GM21526 (cell line): ENCODE results near the gene LHPP.
"Not testable (repeated sequence)": the region's sequence is repeated elsewhere in the genome, so short reads cannot be mapped to it uniquely, and the experiment has no call there.

Source experiments
- ATAC-seq: cut with Tn5 transposase; IDR thresholded peaks from one replicate; pipeline ENCODE4 v1.9.1; 2021; ENCODE audit warnings: moderate library complexity; ENCODE audit not compliant: unreplicated experiment, low FRiP score

Gene LHPP

DNA sequence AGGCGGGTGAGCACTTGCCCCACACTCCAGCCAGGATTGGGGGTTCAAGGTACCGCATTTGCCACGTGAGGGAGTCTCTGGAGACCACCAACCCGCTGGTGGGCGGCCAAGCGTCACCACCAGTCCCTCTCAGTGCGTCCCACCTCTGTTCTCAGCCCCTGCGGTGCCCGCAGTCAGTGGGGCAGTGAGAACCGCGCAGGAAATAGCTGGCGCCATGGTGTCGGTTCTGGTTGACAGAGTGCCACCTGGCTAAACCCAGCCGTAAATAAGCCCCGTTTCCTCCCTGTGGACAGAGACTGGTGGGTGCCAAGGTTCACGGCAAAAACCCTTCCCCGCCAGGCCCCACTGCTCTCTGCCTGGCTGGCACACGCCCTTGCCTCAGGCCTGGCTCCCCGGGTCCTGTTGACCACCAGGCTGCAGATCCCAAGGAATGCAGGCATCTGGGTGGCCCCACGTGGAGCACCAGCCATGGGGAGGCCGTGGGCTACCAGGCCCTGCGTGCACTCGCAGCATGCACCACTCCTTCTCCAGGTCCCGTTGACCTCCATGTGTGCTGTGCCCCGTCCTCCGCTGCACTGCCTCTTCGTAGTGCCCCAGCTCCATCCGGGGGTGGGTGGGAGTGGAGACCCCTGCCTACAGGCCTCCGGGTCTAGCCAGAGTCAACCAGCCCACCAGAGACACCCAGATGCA, 140.0 kb downstream of the LHPP start:
- no peak for ATAC-seq

DNA sequence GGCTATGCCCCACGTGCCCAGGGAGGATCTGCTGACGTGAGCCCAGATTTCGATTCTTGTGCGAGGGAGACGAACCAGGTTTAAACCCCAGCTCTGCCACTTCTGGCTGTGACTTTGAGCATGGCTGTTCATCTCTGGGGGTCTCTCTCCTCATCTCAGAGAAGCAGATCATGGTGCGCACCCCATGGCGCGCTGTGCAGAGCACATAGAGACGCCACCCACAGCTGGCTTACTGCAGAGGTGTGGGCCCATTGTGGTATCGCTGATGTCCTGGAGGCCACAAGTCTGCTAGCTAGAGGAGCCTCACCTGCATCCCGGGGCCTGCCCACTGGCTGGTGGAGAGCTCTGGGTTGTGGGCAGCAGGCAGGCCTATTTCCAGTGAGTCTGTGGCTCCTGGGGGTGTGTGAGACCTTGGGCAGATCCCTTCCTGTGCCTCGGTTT, 140.5 kb downstream of the LHPP start:
- ATAC-seq = no peak

DNA sequence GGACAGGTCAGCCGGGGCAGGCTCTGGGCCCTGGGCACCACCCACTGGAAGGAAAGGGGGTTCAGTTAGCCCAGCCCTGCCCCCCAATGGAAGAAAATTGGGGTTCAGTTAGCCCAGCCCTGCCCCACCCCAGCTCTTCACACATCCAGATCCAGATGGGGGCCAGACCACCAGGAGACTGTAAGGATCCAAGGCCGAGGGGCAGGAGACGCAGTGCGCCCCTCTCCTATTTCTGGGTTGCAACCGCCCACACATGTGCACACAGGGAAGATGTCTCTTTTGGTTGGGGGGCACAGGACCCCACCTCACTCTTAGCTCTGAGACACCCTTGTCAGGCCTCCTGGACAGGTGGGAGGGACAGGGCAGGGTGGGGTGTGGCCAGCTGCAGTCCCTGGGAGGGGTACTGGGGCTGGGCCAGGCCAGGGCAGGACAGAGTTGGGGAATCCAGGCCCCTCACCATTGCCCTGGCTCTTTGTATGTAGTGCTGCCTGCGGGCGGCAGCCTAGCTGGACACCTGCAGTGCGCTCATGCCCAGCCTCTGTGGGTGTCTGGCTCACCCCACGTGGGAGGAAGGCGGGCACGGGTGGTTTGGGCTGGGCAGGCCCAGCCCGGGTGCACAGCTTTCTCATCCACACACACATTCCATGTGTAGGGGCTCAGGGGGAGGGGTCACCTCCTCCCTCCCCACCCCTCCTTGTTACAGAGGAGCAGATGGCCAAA, 141.2 kb downstream of the LHPP start:
- ATAC-seq = no peak

- no peak for ATAC-seq
Measured at GRCh38 chr10:124603376-124604213, 142.0 kb downstream of the LHPP start.

DNA sequence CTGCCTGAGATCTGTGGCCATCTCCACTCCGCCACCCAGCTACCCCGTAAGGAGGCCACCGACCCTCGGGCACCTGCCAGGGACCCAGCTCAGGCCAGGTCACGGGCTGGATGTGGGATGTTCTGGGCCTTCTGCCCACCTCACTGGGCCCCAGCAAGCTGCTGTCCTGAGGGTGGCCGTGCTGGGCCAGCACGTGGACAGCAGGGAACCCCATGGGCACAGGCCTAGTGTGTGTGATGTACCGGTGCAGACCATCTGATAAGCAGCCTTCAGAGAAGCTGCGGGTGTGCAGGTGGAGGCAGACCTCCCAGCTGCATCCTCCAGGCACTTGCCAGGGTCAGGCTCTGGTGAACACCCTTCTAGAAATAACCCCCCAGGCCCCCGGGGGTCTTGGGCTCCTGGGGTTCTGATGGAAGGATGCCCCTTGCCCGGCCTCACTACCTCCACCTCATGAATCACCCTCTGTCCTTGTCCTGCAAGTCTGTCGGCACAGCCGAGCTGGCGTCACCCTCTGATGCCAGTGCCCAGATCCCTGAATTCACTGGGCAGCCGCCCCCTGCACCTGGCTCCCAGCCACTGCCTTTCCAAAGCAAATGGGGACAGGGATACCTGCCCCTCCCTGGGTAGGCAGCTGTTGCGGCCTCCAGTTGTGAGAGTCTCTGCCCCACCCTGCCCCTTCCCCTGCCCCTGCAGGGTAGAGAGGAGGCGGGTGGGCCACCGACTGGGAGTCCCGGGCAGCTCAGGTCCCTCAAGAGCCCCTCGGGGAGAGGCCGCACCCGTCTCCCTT, 142.8 kb downstream of the LHPP start:
- no peak for ATAC-seq

DNA sequence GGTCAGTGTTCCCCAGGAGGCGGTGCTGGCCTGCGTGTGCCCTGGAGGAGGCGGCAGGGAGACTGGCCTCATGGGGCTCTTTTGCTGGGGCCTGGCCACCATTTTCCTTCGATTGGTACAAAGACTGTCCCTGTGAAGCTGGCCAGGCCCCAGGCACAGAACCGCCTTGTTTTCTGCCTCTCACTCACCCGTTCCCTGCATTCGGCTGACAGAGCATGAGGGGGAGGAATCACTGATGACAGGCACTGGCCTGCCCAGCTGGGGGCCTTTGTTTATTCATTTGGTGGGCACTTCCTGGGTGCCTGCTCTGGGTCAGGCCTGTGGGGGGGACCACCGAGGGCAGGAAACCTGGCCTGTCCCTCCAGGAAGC, 143.4 kb downstream of the LHPP start:
- ATAC-seq = no peak

DNA sequence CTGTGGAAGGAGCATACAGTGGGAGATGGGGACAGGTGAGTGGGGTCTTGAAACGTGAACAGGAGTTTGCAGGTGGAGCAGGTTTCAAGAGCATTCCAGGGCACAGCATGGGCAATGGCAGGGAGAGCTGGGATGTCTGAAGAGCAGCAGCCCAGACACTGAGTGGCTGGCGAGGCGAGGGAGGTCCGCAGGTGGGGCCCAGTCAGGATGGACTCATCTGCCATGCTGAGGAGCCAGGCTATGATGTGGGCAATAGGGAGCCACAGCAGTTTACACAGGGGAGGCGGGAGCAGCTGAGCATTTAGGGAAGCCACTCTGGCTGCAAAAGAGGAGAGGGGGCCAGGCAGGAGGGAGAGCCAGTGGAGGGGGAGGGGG, 143.8 kb downstream of the LHPP start:
- ATAC-seq = no peak

DNA sequence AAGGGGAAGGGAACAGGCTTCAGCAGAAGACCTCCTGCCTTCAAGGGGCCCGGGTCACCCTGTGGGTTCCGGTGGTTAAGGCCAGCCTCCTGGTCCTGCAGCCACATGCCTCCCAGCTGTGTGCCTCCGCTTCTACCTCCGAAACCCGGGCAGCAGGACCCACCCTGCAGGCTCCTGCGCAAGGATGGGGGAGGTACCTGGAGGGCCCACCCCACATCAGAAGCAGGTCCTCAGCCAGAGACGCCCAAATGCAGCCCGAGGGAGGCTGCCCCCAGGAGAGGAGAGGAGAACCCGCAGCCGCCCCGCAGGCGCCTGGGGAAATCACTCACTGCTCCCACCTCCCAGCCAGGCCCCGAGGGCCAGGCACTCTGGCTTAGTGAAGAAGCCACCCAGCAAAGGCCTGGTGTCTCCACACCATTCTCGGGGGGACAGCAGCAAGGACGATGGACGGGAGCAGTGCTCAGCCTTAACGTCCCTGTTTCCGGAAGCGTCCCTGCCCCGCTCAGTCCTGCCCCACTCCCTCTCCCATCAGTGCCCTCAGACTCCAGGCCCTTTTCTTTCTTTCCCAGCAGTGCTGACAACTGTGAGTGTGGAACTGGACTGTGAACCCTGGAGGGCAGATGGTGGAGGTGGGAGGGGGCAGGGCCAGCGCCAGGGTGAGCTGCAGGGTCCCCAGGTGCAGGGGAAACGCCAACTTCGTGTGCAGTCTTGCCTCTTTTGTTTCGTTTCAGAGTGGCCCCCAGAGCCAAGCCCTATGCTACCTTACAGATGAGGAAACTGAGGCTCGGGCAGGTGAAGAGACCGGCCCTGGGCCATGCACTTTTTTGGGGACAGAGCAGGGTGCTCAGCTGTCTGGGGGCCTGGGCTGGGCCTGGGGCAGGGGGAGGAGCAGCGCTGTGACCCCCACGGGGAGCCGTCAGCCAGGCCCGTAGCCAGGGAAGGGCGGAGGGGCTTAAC, 144.5 kb downstream of the LHPP start:
- ATAC-seq = no peak

GRCh38 chr10:124606822-124607221, 145.2 kb downstream of the LHPP start:
- ATAC-seq = no peak

- ATAC-seq = no peak
Measured at GRCh38 chr10:124607693-124608092, 146.1 kb downstream of the LHPP start.

- ATAC-seq = no peak
Measured at GRCh38 chr10:124608093-124608721, 146.6 kb downstream of the LHPP start.

DNA sequence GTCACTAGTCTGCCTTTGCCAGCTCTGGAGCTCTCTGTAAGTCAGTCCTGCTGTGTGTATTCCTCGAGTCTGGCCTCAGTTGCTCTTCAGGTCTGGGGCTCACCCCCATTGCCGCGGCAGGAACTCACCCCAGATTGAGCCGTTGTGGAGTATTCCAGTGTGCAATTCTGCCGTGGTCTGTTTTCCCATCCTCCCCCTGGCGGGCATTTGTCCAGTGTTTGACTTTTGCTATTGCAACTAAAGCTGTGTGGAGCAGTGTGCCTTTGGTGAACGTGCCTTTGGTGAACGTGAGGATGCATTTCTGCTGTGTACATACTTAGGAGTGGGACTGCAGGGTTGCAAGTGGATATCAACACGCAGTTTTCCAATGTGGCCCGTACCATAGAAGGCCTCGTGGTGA, 148.1 kb downstream of the LHPP start:
- ATAC-seq = no peak

GRCh38 chr10:124610186-124610585, 148.6 kb downstream of the LHPP start:
- ATAC-seq = not testable (repeated sequence)

DNA sequence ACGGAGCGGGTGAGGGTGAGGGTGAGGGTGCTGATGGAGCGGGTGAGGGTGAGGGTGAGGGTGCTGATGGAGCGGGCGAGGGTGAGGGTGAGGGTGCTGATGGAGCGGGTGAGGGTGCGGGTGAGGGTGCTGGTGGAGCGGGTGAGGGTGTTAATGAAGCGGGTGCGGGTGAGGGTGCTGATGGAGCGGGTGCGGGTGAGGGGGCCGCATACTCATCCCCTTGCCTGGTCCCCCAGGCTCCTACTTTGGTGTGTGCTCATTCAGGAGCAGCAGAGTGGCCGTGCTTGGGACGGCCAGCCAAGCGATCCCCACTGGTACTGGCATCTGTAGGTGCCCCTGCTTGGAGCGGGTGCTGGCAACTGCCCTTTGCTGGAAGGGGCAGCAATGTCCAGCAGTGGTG, 149.2 kb downstream of the LHPP start:
- ATAC-seq = not testable (repeated sequence)

DNA sequence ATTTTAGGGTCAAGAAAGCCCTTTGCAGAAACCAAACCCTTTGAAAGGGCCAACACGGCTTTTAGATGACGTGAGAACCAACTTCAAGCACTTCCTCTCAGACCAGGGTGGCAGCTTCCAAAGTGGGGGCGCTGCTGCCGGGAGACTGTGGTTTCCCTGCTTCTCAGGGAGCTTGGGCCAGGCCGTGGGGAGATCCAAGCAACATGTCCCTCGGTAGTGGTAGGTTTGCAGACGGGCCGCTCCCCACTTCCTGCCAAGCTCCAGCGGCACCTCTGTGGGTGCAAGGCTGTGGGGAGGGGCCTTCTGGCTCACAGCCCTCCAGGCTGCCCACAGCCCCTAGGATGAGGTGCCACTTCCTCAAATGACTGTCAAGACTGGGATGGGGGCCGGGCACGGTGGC, 150.1 kb downstream of the LHPP start:
- no peak for ATAC-seq

DNA sequence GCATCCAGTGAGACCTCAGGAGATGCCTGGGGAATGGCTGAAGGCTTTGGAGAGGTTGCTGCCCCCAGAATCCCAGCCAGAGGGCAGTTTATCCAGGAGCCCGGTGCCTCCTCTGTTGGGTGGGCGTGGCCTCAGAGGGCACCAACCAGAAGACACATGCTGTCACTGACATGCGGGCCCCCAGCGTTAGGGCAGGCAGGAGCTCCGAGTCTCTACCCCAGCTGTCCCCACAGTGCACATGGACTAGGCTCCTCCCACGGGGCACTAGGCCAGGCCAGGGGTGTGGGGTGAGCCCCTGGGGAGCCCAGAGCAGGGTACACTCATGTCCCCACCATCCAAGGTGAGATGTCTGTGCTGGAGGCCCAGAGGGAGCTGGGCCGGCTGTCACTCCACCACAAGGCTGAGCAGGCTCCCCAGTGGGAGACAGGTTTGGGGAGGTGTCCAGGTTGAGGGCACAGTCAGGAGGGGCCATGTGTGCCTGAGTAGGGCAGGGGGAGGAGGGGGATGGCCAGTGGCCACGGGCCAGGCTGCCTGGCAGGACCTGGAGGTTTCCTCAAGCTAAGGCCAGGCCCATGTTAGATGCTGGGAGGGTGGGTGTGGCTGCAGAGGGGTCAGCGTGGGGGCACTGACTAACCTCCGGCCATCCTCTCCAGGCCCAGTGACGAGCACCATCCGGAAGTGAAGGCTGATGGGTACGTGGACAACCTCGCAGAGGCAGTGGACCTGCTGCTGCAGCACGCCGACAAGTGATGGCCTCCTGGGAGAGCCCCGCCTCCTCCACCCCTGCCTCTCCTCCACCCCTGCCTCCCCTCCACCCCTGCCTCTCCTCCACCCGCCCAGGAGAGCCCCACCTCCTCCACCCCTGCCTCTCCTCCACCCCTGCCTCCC, 151.2 kb downstream of the LHPP start:
- no peak for ATAC-seq

- peak; percentile 50 for ATAC-seq
Measured at GRCh38 chr10:124614003-124614659, 152.5 kb downstream of the LHPP start.

DNA sequence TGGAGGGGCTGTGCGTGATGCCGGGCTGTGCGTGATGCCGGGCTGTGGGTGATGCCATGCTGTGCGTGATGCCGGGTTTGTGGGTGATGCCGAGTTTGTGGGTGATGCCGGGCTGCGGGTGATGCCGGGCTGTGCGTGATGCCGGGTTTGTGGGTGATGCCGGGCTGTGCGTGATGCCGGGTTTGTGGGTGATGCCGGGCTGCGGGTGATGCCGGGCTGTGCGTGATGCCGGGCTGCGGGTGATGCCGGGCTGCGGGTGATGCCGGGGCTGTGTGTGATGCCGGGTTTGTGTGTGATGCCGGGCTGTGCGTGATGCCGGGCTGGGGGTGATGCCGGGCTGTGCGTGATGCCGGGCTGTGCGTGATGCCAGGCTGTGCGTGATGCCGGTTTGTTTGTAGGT, 153.6 kb downstream of the LHPP start:
- ATAC-seq = no peak
